Tibial nerve (tissue), 3 donors: ENCODE results near the gene MTCH2.

Experiments used
- POLR2A ChIP-seq, 2 donors: fragments of 450-650 bp; IDR thresholded peaks; one replicate each; pipeline ENCODE4 v1.6.1; 2017; ENCODE audit warnings: antibody characterized with exemption in 2 of 2, mild to moderate bottlenecking in 2 of 2, moderate library complexity in 2 of 2
- TF ChIP-seq, protein P1 (sequence below), 5 experiments: fragments of 200-600 bp in 3 of 5; fragments of 450-650 bp in 2 of 5; sonication (generic) in 3 of 5; IDR thresholded peaks; one replicate each; pipeline ENCODE4 v1.5.1; 2016 to 2019; ENCODE audit warnings: antibody characterized with exemption in 5 of 5, mild to moderate bottlenecking in 3 of 5, moderate library complexity in 2 of 5

DNA sequence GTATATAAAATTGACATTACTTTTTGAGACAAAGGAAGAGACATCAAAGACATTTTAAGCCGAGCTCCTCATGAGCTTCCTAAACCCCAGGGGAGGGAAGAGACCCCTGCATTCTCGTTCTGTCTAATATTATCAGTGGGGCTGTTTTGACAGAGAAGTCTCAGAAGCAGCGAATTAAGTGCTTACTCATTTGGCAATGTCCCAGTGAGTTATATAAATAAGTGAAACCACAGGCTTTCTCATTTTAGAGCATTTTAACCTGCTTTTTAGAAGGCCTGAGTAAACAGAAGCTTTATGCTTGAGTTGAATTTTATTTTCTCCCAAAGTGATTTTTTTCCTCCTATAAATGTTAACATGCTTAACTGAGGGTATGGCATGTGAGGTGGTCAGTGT lies 24.9 kb downstream of the MTCH2 start:
- TF ChIP-seq, protein P1, sequence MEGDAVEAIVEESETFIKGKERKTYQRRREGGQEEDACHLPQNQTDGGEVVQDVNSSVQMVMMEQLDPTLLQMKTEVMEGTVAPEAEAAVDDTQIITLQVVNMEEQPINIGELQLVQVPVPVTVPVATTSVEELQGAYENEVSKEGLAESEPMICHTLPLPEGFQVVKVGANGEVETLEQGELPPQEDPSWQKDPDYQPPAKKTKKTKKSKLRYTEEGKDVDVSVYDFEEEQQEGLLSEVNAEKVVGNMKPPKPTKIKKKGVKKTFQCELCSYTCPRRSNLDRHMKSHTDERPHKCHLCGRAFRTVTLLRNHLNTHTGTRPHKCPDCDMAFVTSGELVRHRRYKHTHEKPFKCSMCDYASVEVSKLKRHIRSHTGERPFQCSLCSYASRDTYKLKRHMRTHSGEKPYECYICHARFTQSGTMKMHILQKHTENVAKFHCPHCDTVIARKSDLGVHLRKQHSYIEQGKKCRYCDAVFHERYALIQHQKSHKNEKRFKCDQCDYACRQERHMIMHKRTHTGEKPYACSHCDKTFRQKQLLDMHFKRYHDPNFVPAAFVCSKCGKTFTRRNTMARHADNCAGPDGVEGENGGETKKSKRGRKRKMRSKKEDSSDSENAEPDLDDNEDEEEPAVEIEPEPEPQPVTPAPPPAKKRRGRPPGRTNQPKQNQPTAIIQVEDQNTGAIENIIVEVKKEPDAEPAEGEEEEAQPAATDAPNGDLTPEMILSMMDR (IDR thresholded peaks at IDR 0.05): no peak
- TF ChIP-seq POLR2A (IDR thresholded peaks at IDR 0.05): no peak
